Measurements from ENCODE around the gene FAM9A.

- TF ChIP-seq POLR2A (IDR thresholded peaks at IDR 0.05; ENCODE audit: low read length) (no peak), GATA1 (IDR thresholded peaks at IDR 0.05; ENCODE audit: low read depth, low read length) (no peak)
Observed at GRCh38 chrX:8803326-8803725, 2.1 kb upstream of the FAM9A start.
